Fibroblast of mammary gland (primary cell): ENCODE data around the gene EIF5AL1.

ENCODE experiments used
- DNase-seq: peaks from one replicate; pipeline ENCODE4 v3.0.0-alpha.2; 2010; ENCODE audit warnings: low read depth
- H3K4me3 ChIP-seq: 2 replicates; pipeline ENCODE4 v1.5.1; 2011; ENCODE audit warnings: low read depth, mild to moderate bottlenecking, low read length, moderate library complexity; ENCODE audit not compliant: control insufficient read depth
- TF ChIP-seq, protein P1 (sequence below): conservative IDR thresholded peaks from 2 replicates; pipeline ENCODE4 v1.5.1; 2011; ENCODE audit warnings: low read depth, low read length, inconsistent platforms; ENCODE audit not compliant: control insufficient read depth, insufficient read depth

Gene EIF5AL1

DNA sequence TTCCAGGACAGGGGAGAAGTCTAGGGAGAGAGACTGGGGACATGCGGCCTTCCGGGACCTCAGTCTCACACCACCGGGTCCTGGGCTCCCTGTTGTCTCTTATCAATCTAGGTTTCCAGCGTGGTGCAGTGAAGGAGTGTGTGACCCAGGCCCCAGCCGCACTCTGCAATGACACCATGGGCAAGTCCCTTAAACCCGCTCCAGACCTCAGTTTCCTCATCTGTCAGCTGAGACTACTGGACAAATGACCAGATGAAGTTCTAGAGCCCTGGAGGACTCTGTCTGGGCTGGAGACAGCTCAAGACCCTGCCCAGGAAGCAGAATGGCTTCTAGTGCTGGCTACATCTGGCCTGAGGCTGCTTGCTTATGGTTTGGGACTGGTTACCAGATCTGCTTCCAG lies 20.1 kb upstream of the EIF5AL1 start:
- H3K4me3 ChIP-seq: no peak overlapping the region
- TF ChIP-seq, protein P1, sequence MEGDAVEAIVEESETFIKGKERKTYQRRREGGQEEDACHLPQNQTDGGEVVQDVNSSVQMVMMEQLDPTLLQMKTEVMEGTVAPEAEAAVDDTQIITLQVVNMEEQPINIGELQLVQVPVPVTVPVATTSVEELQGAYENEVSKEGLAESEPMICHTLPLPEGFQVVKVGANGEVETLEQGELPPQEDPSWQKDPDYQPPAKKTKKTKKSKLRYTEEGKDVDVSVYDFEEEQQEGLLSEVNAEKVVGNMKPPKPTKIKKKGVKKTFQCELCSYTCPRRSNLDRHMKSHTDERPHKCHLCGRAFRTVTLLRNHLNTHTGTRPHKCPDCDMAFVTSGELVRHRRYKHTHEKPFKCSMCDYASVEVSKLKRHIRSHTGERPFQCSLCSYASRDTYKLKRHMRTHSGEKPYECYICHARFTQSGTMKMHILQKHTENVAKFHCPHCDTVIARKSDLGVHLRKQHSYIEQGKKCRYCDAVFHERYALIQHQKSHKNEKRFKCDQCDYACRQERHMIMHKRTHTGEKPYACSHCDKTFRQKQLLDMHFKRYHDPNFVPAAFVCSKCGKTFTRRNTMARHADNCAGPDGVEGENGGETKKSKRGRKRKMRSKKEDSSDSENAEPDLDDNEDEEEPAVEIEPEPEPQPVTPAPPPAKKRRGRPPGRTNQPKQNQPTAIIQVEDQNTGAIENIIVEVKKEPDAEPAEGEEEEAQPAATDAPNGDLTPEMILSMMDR: no peak
- DNase-seq: no peak

DNA sequence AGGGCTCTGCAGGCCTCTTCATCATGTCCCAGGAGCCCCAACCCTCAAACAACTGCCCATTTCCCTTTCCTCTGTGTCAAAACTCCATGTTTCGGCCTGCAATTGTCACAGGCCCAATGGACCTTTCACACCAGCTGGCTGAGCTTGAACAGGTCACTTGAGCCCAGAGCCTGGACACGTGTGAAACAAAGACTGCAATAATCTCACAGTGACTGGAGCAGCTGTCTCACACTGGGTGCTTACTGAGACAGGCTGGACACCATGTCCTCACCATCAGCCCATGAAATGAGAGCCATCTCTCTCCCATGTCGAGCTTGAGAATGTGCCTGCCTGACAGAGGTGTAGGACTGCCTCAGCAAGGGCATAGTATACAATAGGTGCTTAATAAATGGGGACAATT lies 19.5 kb upstream of the EIF5AL1 start:
- no peak overlapping the region for H3K4me3 ChIP-seq
- no peak for DNase-seq
- TF ChIP-seq, protein P1: no peak

DNA sequence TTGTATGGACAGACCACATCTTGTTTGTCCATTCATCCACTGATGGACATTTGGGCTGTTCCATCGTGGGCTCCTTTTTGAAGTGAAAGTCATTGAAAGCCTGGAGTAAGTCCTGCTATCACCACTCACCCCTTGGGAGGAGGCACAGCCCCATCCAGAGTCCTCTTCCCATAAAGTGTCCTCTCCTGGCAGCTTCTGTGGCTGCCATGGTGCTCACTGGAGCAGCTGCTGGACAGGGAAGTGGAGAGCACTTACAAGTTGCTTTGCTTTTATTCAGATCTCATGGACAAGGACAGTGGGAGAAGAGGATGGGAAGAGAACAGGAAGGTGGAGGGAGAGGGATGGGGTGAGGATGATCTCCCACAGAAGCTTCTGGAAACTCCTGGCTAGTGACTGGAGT lies 18.5 kb upstream of the EIF5AL1 start:
- H3K4me3 ChIP-seq: no peak overlapping the region
- DNase-seq: no peak
- TF ChIP-seq, protein P1: no peak

DNA sequence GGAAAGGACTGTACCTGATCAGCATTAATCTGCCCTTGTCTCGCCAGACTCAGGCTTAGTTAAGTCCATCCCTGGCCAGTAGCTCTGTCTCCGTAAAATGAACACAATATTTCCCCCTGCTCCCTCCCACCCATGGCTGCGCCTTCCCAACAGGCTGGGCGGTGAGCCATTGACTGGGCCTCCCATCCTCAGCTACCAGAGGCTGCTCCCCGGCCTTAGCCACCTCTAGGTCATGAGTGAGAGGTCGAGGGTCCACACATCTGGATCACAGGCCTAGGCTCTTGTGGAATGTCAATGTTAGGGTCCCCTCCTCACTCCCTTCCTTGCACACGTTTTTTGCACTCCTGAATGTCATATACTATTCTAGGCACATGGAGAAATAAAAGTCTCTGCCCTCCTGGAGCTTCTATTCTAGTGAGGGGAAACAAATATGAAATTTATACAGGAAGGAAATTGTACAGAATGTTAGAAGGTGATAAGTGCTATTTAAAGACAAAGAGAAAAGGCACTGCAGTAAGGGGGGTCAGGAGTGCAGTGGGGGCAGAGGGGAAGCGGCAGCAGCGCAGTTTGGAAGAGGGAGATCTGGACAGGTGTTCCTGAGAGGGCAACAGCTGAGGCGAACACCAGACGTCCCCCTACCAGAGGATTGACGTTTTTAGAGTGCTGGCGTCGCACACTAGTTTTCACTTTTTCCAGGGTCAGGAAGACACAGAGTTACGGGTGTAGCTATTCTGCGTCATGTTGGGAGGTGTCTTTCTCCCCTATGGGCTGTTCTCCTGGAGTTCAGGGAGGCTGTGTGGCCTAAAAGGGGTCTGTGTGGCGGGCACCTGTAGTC lies 17.2 kb upstream of the EIF5AL1 start:
- DNase-seq: no peak
- no peak overlapping the region for H3K4me3 ChIP-seq
- TF ChIP-seq, protein P1: no peak

DNA sequence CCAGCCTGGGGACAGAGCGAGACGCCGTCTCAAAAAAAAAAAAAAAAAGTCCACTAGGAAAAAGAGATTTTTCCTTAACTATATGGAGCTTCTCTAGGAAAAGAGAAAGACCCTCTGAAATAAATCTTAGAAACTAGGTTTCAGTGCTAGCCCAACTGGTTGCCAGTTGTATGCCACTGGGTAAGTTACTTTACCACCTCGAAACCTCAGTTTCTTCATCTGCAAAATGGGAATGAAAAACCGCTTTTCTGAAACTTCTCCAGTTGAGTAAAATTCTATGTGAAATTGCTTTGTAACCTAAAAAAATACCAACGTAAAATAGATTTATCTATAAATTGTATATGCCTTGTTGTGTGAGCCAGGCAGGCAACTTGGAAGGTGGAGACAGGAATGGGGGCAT lies 16.5 kb upstream of the EIF5AL1 start:
- no peak overlapping the region for H3K4me3 ChIP-seq
- TF ChIP-seq, protein P1: no peak
- DNase-seq: no peak

DNA sequence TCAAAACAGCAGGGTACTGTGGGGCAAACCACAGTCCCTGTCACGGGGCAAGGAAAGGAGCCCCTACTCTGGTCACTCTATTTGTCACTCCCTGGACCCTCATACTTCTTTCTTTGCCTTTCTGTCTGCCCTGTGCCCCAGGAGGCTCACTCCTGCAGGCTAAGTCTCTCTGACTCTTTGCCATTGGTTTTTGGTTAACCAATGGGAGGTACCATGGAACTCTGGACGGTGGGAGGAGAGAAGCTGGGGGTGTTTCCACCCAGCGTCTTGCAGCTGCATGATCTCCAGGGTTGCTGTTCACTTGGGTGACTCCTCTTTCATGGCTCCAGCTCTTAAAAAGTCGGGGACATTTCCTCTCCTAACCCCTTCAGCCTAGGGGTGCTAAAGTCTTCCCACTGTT lies 15.4 kb upstream of the EIF5AL1 start:
- TF ChIP-seq, protein P1: no peak
- no peak overlapping the region for H3K4me3 ChIP-seq
- DNase-seq: no peak
